Measurements from ENCODE around the gene SETD3. TPM values are rescaled to one million over a fixed set of nuclear protein-coding genes. Genes with fewer than 3 reads are reported as not detected.

Gene SETD3
- total and polyA plus RNA-seq, 8 donors = 24.1 to 119 (median 41.2) TPM

DNA sequence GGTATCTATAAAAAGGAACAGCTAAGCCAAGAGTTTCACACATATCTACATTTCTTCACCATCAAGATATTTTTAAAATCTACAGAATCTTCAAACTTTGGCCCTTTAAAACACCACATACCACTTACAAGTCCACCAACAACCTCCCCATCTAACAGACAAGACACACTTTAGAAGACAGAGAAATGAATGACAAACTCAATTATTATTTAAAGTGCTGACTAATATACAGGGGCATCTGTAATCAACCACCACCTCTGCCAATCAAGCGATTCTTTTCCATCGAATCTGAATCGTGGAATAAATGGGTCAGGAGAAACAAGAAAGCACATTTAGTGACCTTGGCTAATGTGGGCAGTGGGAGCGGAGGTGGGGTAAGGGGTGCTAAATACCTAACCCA lies 7.7 kb downstream of the SETD3 start:
- H3K4me3 ChIP-seq = no peak overlapping the region
- intact Hi-C loops (cut with DNase I; ENCODE audit: low total_unique reads) = no loop called here
- no peaks in the 10 kb centered on the region for H3K36me3 ChIP-seq
- TF ChIP-seq, protein P1, sequence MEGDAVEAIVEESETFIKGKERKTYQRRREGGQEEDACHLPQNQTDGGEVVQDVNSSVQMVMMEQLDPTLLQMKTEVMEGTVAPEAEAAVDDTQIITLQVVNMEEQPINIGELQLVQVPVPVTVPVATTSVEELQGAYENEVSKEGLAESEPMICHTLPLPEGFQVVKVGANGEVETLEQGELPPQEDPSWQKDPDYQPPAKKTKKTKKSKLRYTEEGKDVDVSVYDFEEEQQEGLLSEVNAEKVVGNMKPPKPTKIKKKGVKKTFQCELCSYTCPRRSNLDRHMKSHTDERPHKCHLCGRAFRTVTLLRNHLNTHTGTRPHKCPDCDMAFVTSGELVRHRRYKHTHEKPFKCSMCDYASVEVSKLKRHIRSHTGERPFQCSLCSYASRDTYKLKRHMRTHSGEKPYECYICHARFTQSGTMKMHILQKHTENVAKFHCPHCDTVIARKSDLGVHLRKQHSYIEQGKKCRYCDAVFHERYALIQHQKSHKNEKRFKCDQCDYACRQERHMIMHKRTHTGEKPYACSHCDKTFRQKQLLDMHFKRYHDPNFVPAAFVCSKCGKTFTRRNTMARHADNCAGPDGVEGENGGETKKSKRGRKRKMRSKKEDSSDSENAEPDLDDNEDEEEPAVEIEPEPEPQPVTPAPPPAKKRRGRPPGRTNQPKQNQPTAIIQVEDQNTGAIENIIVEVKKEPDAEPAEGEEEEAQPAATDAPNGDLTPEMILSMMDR (IDR thresholded peaks at IDR 0.05) = no peak
- TF ChIP-seq POLR2A (IDR thresholded peaks at IDR 0.05) (no peak), EP300 (IDR thresholded peaks at IDR 0.05) (no peak), POLR2AphosphoS5 (IDR thresholded peaks at IDR 0.05) (no peak)
- 78 to 90% (median 83%) methylated on average over 4 of the region's 4 CpGs for WGBS, 5 donors
- no peak overlapping the region for H3K27ac ChIP-seq
- no peak for DNase-seq
- H3K27me3 ChIP-seq = no peaks in the 10 kb centered on the region
- no peaks in the 10 kb centered on the region for H3K9me3 ChIP-seq
- H3K4me1 ChIP-seq = peaks cover 2 to 64% (median 28%) of the 10 kb centered on the region in 4 donors

DNA sequence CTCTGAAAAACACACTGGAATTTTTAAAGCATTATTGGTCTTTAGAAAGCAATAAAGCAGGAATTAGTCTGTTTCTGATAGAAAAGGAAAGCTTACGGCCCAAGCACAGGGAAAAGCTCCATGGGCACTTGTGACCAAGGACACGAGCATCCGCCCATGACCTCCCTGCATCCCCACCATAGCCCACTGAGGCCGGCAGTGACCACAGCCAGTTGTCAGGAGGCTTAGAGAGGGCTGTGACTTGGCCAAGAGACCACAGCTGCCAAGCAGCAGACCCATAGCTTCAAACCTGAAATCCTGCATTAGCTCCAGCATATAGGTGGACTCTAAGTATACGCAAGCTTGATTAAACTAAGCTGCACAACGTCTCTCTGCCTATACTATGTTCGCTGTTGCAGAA lies 8.9 kb downstream of the SETD3 start:
- Histone ChIP-seq H3K27ac (no peak overlapping the region), H3K27me3 (no peaks in the 10 kb centered on the region), H3K36me3 (no peaks in the 10 kb centered on the region), H3K4me1 (peaks cover 11 to 61% (median 32%) of the 10 kb centered on the region in 4 donors), H3K9me3 (no peaks in the 10 kb centered on the region), H3K4me3 (no peak overlapping the region)
- no peak for DNase-seq
- WGBS, 5 donors = 76 to 91% (median 89%) methylated on average over 7 of the region's 7 CpGs
- TF ChIP-seq POLR2A (IDR thresholded peaks at IDR 0.05) = no peak
- no peak for TF ChIP-seq EP300 (IDR thresholded peaks at IDR 0.05)
- no peak for TF ChIP-seq POLR2AphosphoS5 (IDR thresholded peaks at IDR 0.05)
- TF ChIP-seq, protein P1 (IDR thresholded peaks at IDR 0.05) = no peak
- intact Hi-C loops (cut with DNase I; ENCODE audit: low total_unique reads) = no loop called here

DNA sequence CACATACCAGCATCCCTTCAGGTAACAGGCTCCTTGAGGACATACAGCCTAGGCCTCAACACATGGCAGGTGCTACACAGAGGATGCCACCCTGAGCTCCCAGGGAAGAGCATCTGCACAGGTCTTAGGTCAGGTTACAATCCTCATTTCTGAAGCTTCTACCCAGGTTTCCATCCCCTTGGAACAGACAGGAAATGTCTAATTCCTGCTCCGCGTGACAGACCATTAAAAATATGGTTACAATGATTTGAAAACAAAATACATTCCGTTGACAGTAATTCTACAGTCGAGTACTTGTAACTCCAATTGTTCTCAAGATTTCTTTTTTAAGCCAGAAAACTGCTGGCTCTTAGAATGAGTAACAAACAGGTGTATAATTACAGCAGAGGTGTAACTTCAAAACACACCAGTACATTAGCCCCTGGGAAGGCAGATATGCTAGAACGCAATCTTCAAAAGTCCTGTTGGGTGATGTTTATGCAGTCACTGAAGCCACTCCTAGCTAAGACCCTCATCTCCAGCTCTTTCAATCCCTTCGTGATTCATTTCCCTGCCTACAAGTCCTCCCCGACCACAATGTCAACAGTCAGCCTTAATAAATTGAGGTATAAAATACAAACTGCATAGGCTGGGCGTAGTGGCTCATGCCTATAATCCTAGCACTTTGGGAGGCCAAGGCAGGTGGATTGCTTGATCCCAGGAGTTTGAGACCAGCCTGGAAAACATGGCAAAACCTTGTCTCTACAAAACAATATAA lies 11.6 kb downstream of the SETD3 start:
- no peaks in the 10 kb centered on the region for H3K9me3 ChIP-seq
- TF ChIP-seq EP300 (IDR thresholded peaks at IDR 0.05) = no peak
- no peak for TF ChIP-seq POLR2A (IDR thresholded peaks at IDR 0.05)
- TF ChIP-seq, protein P1 (IDR thresholded peaks at IDR 0.05) = no peak
- TF ChIP-seq POLR2AphosphoS5 (IDR thresholded peaks at IDR 0.05) = no peak
- intact Hi-C loops (cut with DNase I; ENCODE audit: low total_unique reads) = no loop called here
- H3K4me1 ChIP-seq = peaks cover 11 to 36% (median 19%) of the 10 kb centered on the region in 4 donors
- no peak for DNase-seq
- 72 to 79% (median 79%) methylated on average over 8 of the region's 8 CpGs for WGBS, 5 donors
- peaks cover 11 to 17% (median 16%) of the 10 kb centered on the region in 4 donors for H3K36me3 ChIP-seq
- no peak overlapping the region for H3K27ac ChIP-seq
- H3K27me3 ChIP-seq = no peaks in the 10 kb centered on the region
- no peak overlapping the region for H3K4me3 ChIP-seq

DNA sequence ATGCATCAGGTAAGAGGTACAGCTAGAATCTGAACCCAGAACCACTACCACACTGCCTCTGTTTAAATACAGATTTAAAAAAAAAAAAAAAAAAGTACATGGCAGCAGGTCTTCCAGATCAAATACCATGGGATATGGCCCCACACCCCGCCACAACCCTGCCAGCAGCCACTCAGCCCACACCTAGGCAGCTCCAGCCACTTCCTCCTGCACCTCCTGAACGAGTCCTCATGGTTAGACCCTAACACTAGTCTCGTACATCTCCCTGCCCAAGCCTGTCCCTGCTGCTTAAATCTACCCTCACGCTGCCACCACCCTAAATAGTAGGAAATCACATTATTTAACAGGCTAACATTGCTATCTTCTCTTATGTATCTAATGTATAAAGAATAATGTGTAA lies 12.6 kb downstream of the SETD3 start:
- H3K27me3 ChIP-seq = no peaks in the 10 kb centered on the region
- no peaks in the 10 kb centered on the region for H3K9me3 ChIP-seq
- peaks cover 11 to 27% (median 17%) of the 10 kb centered on the region in 4 donors for H3K4me1 ChIP-seq
- H3K4me3 ChIP-seq = no peak overlapping the region
- peaks cover 11 to 26% (median 25%) of the 10 kb centered on the region in 4 donors for H3K36me3 ChIP-seq
- no peak for DNase-seq
- H3K27ac ChIP-seq = no peak overlapping the region
- WGBS, 5 donors = 48 to 62% (median 58%) methylated on average over 4 of the region's 4 CpGs
- TF ChIP-seq EP300 (IDR thresholded peaks at IDR 0.05) = no peak
- no peak for TF ChIP-seq POLR2AphosphoS5 (IDR thresholded peaks at IDR 0.05)
- TF ChIP-seq POLR2A (IDR thresholded peaks at IDR 0.05) = no peak
- TF ChIP-seq, protein P1 (IDR thresholded peaks at IDR 0.05) = no peak
- intact Hi-C loops (cut with DNase I; ENCODE audit: low total_unique reads) = no loop called here

Measured in stomach (tissue), 9 donors.